ENCODE results near the gene GGA3.

DNA sequence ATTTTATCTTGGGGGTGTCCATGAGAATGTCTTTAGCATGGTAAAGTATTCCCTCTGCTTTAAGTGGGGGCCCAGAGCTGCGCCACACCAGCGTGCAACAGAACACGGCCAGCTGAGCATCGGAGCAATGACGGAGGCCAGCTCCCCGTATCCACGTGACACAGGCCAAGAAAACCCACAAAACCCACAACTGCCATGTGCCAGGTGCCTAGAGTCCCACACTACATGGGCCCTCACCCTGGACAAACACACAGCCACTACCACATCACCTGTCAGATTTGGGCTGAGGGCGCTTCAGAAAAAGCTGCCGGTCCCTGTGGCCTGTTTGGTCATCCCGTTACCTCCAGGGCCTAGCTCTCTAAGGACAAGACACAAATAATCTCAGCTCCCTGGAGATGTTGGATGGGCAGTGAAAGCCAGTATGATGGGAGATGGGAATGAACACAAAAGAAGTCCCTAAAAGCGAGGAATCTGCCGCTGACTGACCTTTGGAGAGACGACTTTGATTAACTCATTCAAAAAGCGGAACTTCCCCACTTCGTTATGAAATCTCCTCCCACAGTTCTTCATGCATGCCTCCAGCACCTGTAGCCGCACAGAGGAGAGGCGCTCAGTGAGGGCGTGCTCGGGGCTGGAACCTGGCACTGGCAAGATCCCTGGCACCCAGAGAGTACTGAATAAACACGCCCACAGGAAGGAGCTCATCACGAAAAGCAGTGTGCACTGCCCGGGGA lies 17.1 kb downstream of the GGA3 start:
- TF ChIP-seq, protein P1, sequence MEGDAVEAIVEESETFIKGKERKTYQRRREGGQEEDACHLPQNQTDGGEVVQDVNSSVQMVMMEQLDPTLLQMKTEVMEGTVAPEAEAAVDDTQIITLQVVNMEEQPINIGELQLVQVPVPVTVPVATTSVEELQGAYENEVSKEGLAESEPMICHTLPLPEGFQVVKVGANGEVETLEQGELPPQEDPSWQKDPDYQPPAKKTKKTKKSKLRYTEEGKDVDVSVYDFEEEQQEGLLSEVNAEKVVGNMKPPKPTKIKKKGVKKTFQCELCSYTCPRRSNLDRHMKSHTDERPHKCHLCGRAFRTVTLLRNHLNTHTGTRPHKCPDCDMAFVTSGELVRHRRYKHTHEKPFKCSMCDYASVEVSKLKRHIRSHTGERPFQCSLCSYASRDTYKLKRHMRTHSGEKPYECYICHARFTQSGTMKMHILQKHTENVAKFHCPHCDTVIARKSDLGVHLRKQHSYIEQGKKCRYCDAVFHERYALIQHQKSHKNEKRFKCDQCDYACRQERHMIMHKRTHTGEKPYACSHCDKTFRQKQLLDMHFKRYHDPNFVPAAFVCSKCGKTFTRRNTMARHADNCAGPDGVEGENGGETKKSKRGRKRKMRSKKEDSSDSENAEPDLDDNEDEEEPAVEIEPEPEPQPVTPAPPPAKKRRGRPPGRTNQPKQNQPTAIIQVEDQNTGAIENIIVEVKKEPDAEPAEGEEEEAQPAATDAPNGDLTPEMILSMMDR (IDR thresholded peaks at IDR 0.05) = no peak
- no peak for TF ChIP-seq POLR2A (IDR thresholded peaks at IDR 0.05)
